Spleen (tissue), 11 donors: ENCODE data around the gene FADS6. TPM values are rescaled to one million over a fixed set of nuclear protein-coding genes. Genes with fewer than 3 reads are reported as not detected.

ENCODE experiments used
- DNase-seq: peaks from one replicate; pipeline ENCODE4 v3.0.0-alpha.2; 2020
- H3K27ac ChIP-seq, 8 donors: fragments of 200-600 bp; sonication (generic) in 7 of 8; 1 replicate in 4 of 8; 2 replicates in 4 of 8; pipeline versions ENCODE4 v1.5.0 to v1.8.0; 2016 to 2021; ENCODE audit warnings: inconsistent platforms in 4 of 8, mild to moderate bottlenecking in 4 of 8, moderate library complexity in 1 of 8
- H3K27me3 ChIP-seq, 7 donors: fragments of 200-600 bp; sonication (generic) in 6 of 7; replicated peaks in 1 of 7; 1 replicate in 4 of 7; 2 replicates in 3 of 7; pipeline versions ENCODE4 v1.5.0 to v1.8.0; 2016 to 2021; ENCODE audit warnings: inconsistent platforms in 3 of 7, mild to moderate bottlenecking in 1 of 7
- H3K36me3 ChIP-seq, 6 donors: fragments of 200-600 bp; sonication (generic) in 5 of 6; 1 replicate in 4 of 6; 2 replicates in 2 of 6; pipeline versions ENCODE4 v1.5.0 to v1.8.0; 2016 to 2021; ENCODE audit warnings: inconsistent platforms in 2 of 6
- H3K4me1 ChIP-seq, 6 donors: fragments of 200-600 bp; sonication (generic) in 5 of 6; 1 replicate in 3 of 6; 2 replicates in 3 of 6; pipeline versions ENCODE4 v1.5.0 to v1.8.0; 2016 to 2021; ENCODE audit warnings: inconsistent platforms in 3 of 6
- H3K4me3 ChIP-seq, 8 donors: fragments of 200-600 bp; sonication (generic) in 7 of 8; 1 replicate in 4 of 8; 2 replicates in 4 of 8; pipeline versions ENCODE4 v1.5.0 to v1.8.0; 2016 to 2021; ENCODE audit warnings: inconsistent platforms in 4 of 8, mild to moderate bottlenecking in 4 of 8, moderate library complexity in 2 of 8
- H3K9me3 ChIP-seq, 8 donors: fragments of 200-600 bp; sonication (generic) in 7 of 8; 1 replicate in 4 of 8; 2 replicates in 4 of 8; pipeline versions ENCODE4 v1.5.0 to v1.8.0; 2016 to 2021; ENCODE audit warnings: inconsistent platforms in 4 of 8
- CTCF ChIP-seq, 11 experiments: fragments of 200-600 bp in 7 of 11; fragments of 450-650 bp in 4 of 11; sonication (generic) in 4 of 11; IDR thresholded peaks in 8 of 11; conservative IDR thresholded peaks in 3 of 11; 1 replicate in 7 of 11; 2 replicates in 4 of 11; pipeline versions ENCODE4 v1.4.0 to v1.8.0; 2016 to 2021; ENCODE audit warnings: antibody characterized with exemption in 11 of 11, inconsistent platforms in 4 of 11, mild to moderate bottlenecking in 1 of 11
- POLR2A ChIP-seq, 3 donors: fragments of 450-650 bp; IDR thresholded peaks; one replicate each; pipeline ENCODE4 v1.5.1; 2017; ENCODE audit warnings: antibody characterized with exemption in 3 of 3, mild to moderate bottlenecking in 1 of 3
- POLR2AphosphoS5 ChIP-seq, 3 donors: sonication (generic); formaldehyde crosslinking; IDR thresholded peaks; one replicate each; pipeline ENCODE4 v1.5.1; 2017; ENCODE audit warnings: antibody characterized with exemption in 3 of 3
- WGBS, 5 donors: extraction: QIAGEN DNeasy Blood & Tissue Kit in 3 of 5; methylation state at CpG; one replicate each; pipeline versions ENCODE4 v1.1.5 to v1.1.7; 2013 to 2018; 5-methylcytosine and 5-hydroxymethylcytosine counted together
- intact Hi-C: fragments of 100-400 bp; cut with DNase I; formaldehyde crosslinking; loops from one replicate; pipeline ENCODE4 v1.15.0; 2023; ENCODE audit warnings: low total_unique reads
- polyA plus RNA-seq, 3 donors: library from polyadenylated mRNA; stranded (reverse); fragments of 200-250 nt; gene quantifications; one replicate each; pipeline ENCODE4 v1.2.1, GENCODE V29; 2013
- total RNA-seq, 7 donors: library from RNA; depleted of rRNA in 3 of 7; stranded (reverse); fragments of >200 nt in 3 of 7; fragmentation: NEBNext Ultra II Directional in 4 of 7; extraction: Animal tissue kit (Norgen Biotek cat#: 25700) in 4 of 7; gene quantifications; one replicate each; pipeline versions ENCODE4 v1.1.0 to v1.2.1, GENCODE V29; 2016 to 2021
- donor health status: healthy with polysubstance abuse.
- donor health status: DM: no; HTN: no; CAD: no; lungs with moderate emphysema.
- donor health status: DM: no; HTN: no; CAD: no.
- donor health status: Bipolar disorder and iron deficiency.
- donor health status: healthy.
- donor health status: DM: no; HTN: no; CAD: no.
- donor health status: DM: yes; HTN: yes; CAD: no.

FADS6 gene
- total and polyA plus RNA-seq, 10 donors = 0.13 to 8.8 (median 3.3) TPM

- intact Hi-C loops = no loop called here
- Histone ChIP-seq H3K27me3 (peaks cover 5 to 100% (median 64%) of the 10 kb centered on the region in 7 donors), H3K4me3 (no peak overlapping the region), H3K9me3 (no peaks in the 10 kb centered on the region), H3K4me1 (peaks cover 15 to 39% (median 24%) of the 10 kb centered on the region in 6 donors), H3K36me3 (no peaks in the 10 kb centered on the region), H3K27ac (no peak overlapping the region)
- 58 to 89% (median 65%) methylated on average over 6 of the region's 6 CpGs for WGBS, 5 donors
- TF ChIP-seq POLR2AphosphoS5 (IDR thresholded peaks at IDR 0.05) = no peak
- TF ChIP-seq POLR2A (IDR thresholded peaks at IDR 0.05) = no peak
- no peak for TF ChIP-seq CTCF (IDR thresholded peaks at IDR 0.05 in 8 of 11, conservative IDR thresholded peaks at IDR 0.05 in 3 of 11)
- no peak for DNase-seq
Observed at GRCh38 chr17:74920642-74921025, 27.2 kb upstream of the FADS6 start.

- intact Hi-C loops = no loop called here
- no peaks in the 10 kb centered on the region for H3K9me3 ChIP-seq
- 80 to 88% (median 82%) methylated on average over 27 of the region's 27 CpGs for WGBS, 5 donors
Observed at GRCh38 chr17:74920306-74920620, 26.8 kb upstream of the FADS6 start.

GRCh38 chr17:74919440-74920305 is 26.2 kb upstream of the FADS6 start:
- 62 to 76% (median 70%) methylated on average over 39 to 67 of the region's 67 CpGs for WGBS, 5 donors
- TF ChIP-seq CTCF (IDR thresholded peaks at IDR 0.05 in 8 of 11, conservative IDR thresholded peaks at IDR 0.05 in 3 of 11) = no peak
- TF ChIP-seq POLR2A (IDR thresholded peaks at IDR 0.05) = no peak
- no peak for TF ChIP-seq POLR2AphosphoS5 (IDR thresholded peaks at IDR 0.05)

More at GRCh38 chr17:74920306-74920620, 26.8 kb upstream of the FADS6 start:
- Histone ChIP-seq H3K36me3 (no peaks in the 10 kb centered on the region), H3K27ac (no peak overlapping the region), H3K4me3 (no peak overlapping the region), H3K4me1 (peaks cover 15 to 39% (median 24%) of the 10 kb centered on the region in 6 donors), H3K27me3 (peaks cover 5 to 100% (median 61%) of the 10 kb centered on the region in 7 donors)
- DNase-seq = no peak
- TF ChIP-seq CTCF (IDR thresholded peaks at IDR 0.05 in 8 of 11, conservative IDR thresholded peaks at IDR 0.05 in 3 of 11) = no peak
- TF ChIP-seq POLR2A (IDR thresholded peaks at IDR 0.05) = no peak
- no peak for TF ChIP-seq POLR2AphosphoS5 (IDR thresholded peaks at IDR 0.05)

GRCh38 chr17:74918906-74919305 is 25.5 kb upstream of the FADS6 start:
- WGBS, 5 donors = 88 to 95% (median 89%) methylated on average over 5 of the region's 5 CpGs
- TF ChIP-seq CTCF (IDR thresholded peaks at IDR 0.05 in 8 of 11, conservative IDR thresholded peaks at IDR 0.05 in 3 of 11) (no peak), POLR2A (IDR thresholded peaks at IDR 0.05) (no peak), POLR2AphosphoS5 (IDR thresholded peaks at IDR 0.05) (no peak)
- peaks cover 9 to 30% (median 13%) of the 10 kb centered on the region in 6 donors for H3K4me1 ChIP-seq
- H3K27me3 ChIP-seq = peaks cover 3 to 93% (median 47%) of the 10 kb centered on the region in 7 donors
- no peak overlapping the region for H3K4me3 ChIP-seq
- H3K27ac ChIP-seq = no peak overlapping the region
- no peaks in the 10 kb centered on the region for H3K36me3 ChIP-seq
- no peaks in the 10 kb centered on the region for H3K9me3 ChIP-seq
- no peak for DNase-seq
- intact Hi-C loops = no loop called here

More at GRCh38 chr17:74919440-74920305, 26.2 kb upstream of the FADS6 start:
- H3K4me1 ChIP-seq = peaks cover 15 to 37% (median 21%) of the 10 kb centered on the region in 6 donors
- H3K27ac ChIP-seq = no peak overlapping the region
- no peaks in the 10 kb centered on the region for H3K9me3 ChIP-seq
- intact Hi-C loops = no loop called here
- peaks cover 5 to 100% (median 55%) of the 10 kb centered on the region in 7 donors for H3K27me3 ChIP-seq
- no peaks in the 10 kb centered on the region for H3K36me3 ChIP-seq
- no peak overlapping the region for H3K4me3 ChIP-seq
- DNase-seq = no peak
